Neural crest cell (in vitro differentiated cells): ENCODE measurements around the gene MEFV. TPM values are rescaled to one million over a fixed set of nuclear protein-coding genes. Genes with fewer than 3 reads are reported as not detected.

Experiments used
- DNase-seq: peaks from one replicate; pipeline ENCODE4 v3.0.0; 2021; ENCODE audit warnings: low read depth, mixed read lengths, low spot score
- H3K27ac Mint-ChIP-seq: one replicate; pipeline ENCODE4 v1.8.0; 2021; ENCODE audit warnings: mild to moderate bottlenecking, mixed read lengths; ENCODE audit not compliant: unreplicated experiment
- H3K27me3 Mint-ChIP-seq: 2 replicates; pipeline ENCODE4 v1.8.0; 2021; ENCODE audit warnings: low read depth, mild to moderate bottlenecking, mixed read lengths
- H3K36me3 Mint-ChIP-seq: 2 replicates; pipeline ENCODE4 v1.8.0; 2021; ENCODE audit warnings: low read depth, mild to moderate bottlenecking, mixed read lengths
- H3K4me1 Mint-ChIP-seq: 2 replicates; pipeline ENCODE4 v1.8.0; 2021; ENCODE audit warnings: mixed read lengths
- H3K4me3 Mint-ChIP-seq: one replicate; pipeline ENCODE4 v1.8.0; 2021; ENCODE audit warnings: mild to moderate bottlenecking, mixed read lengths
- H3K9me3 Mint-ChIP-seq: 2 replicates; pipeline ENCODE4 v1.8.0; 2021; ENCODE audit warnings: mixed read lengths
- total RNA-seq: library from RNA; stranded (reverse); gene quantifications from 2 replicates; pipeline ENCODE4 v1.2.1, GENCODE V29; 2021
- TF ChIP-seq, protein P1 (sequence below): fragments of 200-600 bp; sonication (generic); conservative IDR thresholded peaks from 2 replicates; pipeline ENCODE4 v1.5.0; 2021; ENCODE audit warnings: antibody characterized with exemption, mild to moderate bottlenecking

Gene MEFV
- total RNA-seq, 1 donor from 2014 or later: not detected

- no peak overlapping the region for H3K4me3 Mint-ChIP-seq
- peak overlapping the region; percentile 14 for H3K27ac Mint-ChIP-seq
- no peak for DNase-seq
- H3K9me3 Mint-ChIP-seq: no peaks in the 10 kb centered on the region
- H3K27me3 Mint-ChIP-seq: peaks cover 70% of the 10 kb centered on the region
- H3K36me3 Mint-ChIP-seq: no peaks in the 10 kb centered on the region
- TF ChIP-seq, protein P1, sequence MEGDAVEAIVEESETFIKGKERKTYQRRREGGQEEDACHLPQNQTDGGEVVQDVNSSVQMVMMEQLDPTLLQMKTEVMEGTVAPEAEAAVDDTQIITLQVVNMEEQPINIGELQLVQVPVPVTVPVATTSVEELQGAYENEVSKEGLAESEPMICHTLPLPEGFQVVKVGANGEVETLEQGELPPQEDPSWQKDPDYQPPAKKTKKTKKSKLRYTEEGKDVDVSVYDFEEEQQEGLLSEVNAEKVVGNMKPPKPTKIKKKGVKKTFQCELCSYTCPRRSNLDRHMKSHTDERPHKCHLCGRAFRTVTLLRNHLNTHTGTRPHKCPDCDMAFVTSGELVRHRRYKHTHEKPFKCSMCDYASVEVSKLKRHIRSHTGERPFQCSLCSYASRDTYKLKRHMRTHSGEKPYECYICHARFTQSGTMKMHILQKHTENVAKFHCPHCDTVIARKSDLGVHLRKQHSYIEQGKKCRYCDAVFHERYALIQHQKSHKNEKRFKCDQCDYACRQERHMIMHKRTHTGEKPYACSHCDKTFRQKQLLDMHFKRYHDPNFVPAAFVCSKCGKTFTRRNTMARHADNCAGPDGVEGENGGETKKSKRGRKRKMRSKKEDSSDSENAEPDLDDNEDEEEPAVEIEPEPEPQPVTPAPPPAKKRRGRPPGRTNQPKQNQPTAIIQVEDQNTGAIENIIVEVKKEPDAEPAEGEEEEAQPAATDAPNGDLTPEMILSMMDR: no peak
- no peaks in the 10 kb centered on the region for H3K4me1 Mint-ChIP-seq
These were observed 12.6 kb downstream of the MEFV start for GRCh38 chr16:3243882-3244281.

GRCh38 chr16:3242709-3243108, 13.7 kb downstream of the MEFV start:
- Mint-ChIP-seq H3K4me3 (no peak overlapping the region), H3K4me1 (no peaks in the 10 kb centered on the region), H3K36me3 (no peaks in the 10 kb centered on the region), H3K27me3 (peaks cover 66% of the 10 kb centered on the region), H3K27ac (no peak overlapping the region), H3K9me3 (no peaks in the 10 kb centered on the region)
- TF ChIP-seq, protein P1: no peak
- DNase-seq: no peak

DNA sequence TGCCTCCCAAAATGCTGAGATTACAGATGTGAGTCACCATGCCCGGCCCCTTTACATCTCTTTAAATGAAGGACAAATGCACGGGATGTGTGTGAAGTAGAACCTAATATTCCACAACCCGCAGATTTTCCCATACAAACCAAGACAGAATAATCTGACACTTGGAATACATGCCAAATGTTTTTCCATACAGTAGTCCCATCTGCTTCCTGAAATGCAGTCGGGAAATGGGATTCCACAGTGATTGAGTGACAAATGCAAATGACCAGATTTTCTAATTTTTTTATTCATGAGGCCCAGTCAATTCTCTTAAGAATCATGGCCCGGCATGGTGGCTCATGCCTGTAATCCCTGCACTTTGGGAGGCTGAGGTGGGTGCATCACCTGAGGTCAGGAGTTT, 14.7 kb downstream of the MEFV start:
- TF ChIP-seq, protein P1: no peak
- Mint-ChIP-seq H3K9me3 (peaks cover 2% of the 10 kb centered on the region), H3K4me3 (no peak overlapping the region), H3K4me1 (no peaks in the 10 kb centered on the region), H3K27me3 (peaks cover 65% of the 10 kb centered on the region), H3K36me3 (no peaks in the 10 kb centered on the region), H3K27ac (no peak overlapping the region)
- DNase-seq: no peak

DNA sequence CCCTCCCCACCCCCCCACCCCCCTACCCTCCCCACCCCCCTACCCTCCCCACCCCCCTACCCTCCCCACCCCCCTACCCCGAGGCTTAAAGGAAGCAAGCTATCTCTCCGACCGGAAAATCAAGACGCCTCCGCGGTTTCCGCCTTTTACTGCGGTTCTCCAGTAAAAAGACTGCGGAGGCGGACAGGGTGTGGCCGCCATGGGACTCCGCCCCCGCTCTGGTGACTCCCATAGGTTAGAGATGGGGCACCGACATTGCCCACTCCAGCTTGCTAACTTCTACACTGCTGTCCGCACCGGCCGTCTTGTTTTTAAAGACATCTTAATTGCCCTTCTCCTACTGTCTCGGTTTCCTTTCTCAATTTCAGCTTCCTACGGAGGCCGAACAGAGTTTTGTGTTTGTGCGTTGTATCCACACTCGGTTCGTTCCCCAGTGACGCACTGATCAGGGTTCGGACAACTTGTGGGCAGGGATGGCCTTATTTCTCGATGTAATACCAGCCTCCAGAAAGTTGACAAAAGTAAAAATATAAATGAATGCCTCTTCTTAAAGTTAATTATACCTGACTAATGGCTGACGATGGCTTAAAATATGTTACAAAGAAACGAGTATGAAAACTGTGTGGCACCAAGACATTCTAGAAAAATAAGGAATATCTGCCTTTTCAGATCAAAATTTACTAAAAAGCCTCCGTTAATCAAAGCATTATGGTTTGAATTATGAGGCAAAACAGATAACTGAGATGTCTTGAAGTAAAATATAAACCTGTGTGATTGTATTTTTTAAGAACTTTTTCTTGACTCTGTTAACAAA, 20.4 kb downstream of the MEFV start:
- Mint-ChIP-seq H3K9me3 (peaks cover 10% of the 10 kb centered on the region), H3K27ac (no peak overlapping the region), H3K4me1 (peaks cover 20% of the 10 kb centered on the region), H3K27me3 (peaks cover 18% of the 10 kb centered on the region), H3K36me3 (peaks cover 22% of the 10 kb centered on the region), H3K4me3 (peak overlapping the region; percentile 79)
- no peak for DNase-seq
- TF ChIP-seq, protein P1: no peak

- Mint-ChIP-seq H3K36me3 (peaks cover 33% of the 10 kb centered on the region), H3K4me1 (peaks cover 20% of the 10 kb centered on the region), H3K27me3 (peaks cover 10% of the 10 kb centered on the region), H3K9me3 (peaks cover 16% of the 10 kb centered on the region), H3K4me3 (peak within 1 kb of the TSS; percentile 95), H3K27ac (peak within 1 kb of the TSS; percentile 96)
- DNase-seq: peak; percentile 88
- TF ChIP-seq, protein P1: no peak
These were observed 21.4 kb downstream of the MEFV start, which contains the start of gene ZNF200 for GRCh38 chr16:3234857-3235561. Gene ZNF200 (minus strand): TSS chr16:3235158. CDS start chr16:3233755, 1,403 bp downstream.
